K562 (cell line): Measurements from ENCODE around the gene INSR. TPM values are rescaled to one million over a fixed set of nuclear protein-coding genes. Genes with fewer than 3 reads are reported as not detected.
A peak's percentile ranks its signal among the peaks of the same experiment; 100 is the strongest.

ENCODE experiments used
- ATAC-seq: fragments of 200-7000 bp; cut with Tn5 transposase; 3 replicates; pipeline ENCODE4 v1.9.1; 2020; ENCODE audit warnings: moderate library complexity
- BruUV-seq: library from RNA; stranded (reverse); fragments of 400-500 nt; replicated peaks from 2 replicates; lab custom pipeline; 2021; lab: Mats Ljungman, UMichigan
- CTCF ChIA-PET: fragments of 300-600 bp; formaldehyde crosslinking; extraction: SDS; loops from one replicate; lab custom pipeline; 2021; ENCODE audit warnings: low intra/inter-chr PET ratio; lab: Yijun Ruan, JAX
- POLR2A ChIA-PET: fragments of 300-600, 350-650 bp; sonication (Branson Sonifier 250); formaldehyde crosslinking; extraction: SDS; loops from one replicate; lab custom pipeline; 2021; ENCODE audit warnings: antibody characterized with exemption, inconsistent platforms; lab: Yijun Ruan, JAX
- DNase-seq, 4 experiments: peaks; one replicate each; pipeline versions ENCODE4 v3.0.0 to v3.0.0-alpha.2; 2011 to 2018; ENCODE audit warnings: low spot score in 3 of 4, mixed read lengths in 3 of 4; ENCODE audit errors: extremely low read depth in 1 of 4
- FAIRE-seq: peaks from 2 replicates; lab custom pipeline; 2011; peaks lifted over from hg19 to GRCh38; lab: Jason Lieb, UNC
- H2AFZ ChIP-seq: 2 replicates; pipeline ENCODE4 v1.6.0; 2011; ENCODE audit warnings: low read depth, low read length, control low read depth, inconsistent platforms
- H3K27ac ChIP-seq: fragments of 200-600 bp; 3 replicates; pipeline ENCODE4 v1.8.0; 2011; ENCODE audit warnings: low read depth, mild to moderate bottlenecking, control low read depth, inconsistent platforms, low read length, moderate library complexity, mixed read lengths; ENCODE audit errors: extremely low read depth
- H3K27me3 ChIP-seq, 2 experiments: fragments of 300-600 bp in 1 of 2; 2 replicates in 1 of 2; 3 replicates in 1 of 2; pipeline versions ENCODE4 v1.6.0 to v1.8.0; 2011; ENCODE audit warnings: inconsistent platforms in 2 of 2, low read length in 2 of 2, mild to moderate bottlenecking in 1 of 2, mixed read lengths in 1 of 2, moderate library complexity in 1 of 2; ENCODE audit not compliant: control insufficient read depth in 2 of 2, insufficient read depth in 2 of 2
- H3K36me3 ChIP-seq: fragments of 300-600 bp; 3 replicates; pipeline ENCODE4 v1.8.0; 2011; ENCODE audit warnings: mild to moderate bottlenecking, low read length, inconsistent platforms; ENCODE audit not compliant: control insufficient read depth, insufficient read depth
- H3K4me1 ChIP-seq, 2 experiments: fragments of 200-600 bp in 1 of 2; replicated peaks in 1 of 2; 2 replicates in 1 of 2; 3 replicates in 1 of 2; pipeline versions ENCODE4 v1.5.1 to v1.8.0; 2011; ENCODE audit warnings: inconsistent platforms in 2 of 2, low read length in 2 of 2, mild to moderate bottlenecking in 1 of 2, mixed read lengths in 1 of 2, moderate library complexity in 1 of 2; ENCODE audit not compliant: control insufficient read depth in 2 of 2, insufficient read depth in 2 of 2
- H3K4me2 ChIP-seq: 2 replicates; pipeline ENCODE4 v1.6.1; 2011; ENCODE audit warnings: low read length, control low read depth, inconsistent platforms, mixed read lengths; ENCODE audit not compliant: insufficient read depth
- H3K4me3 ChIP-seq: fragments of 200-600 bp; sonication (generic), shearing (Covaris generic); 2 replicates; pipeline ENCODE4 v1.5.1; 2016; ENCODE audit warnings: control low read depth, inconsistent platforms
- H3K79me2 ChIP-seq: fragments of 200-600 bp; 3 replicates; pipeline ENCODE4 v1.8.0; 2011; ENCODE audit warnings: low read length, inconsistent platforms; ENCODE audit not compliant: control insufficient read depth, insufficient read depth
- H3K9ac ChIP-seq, 2 experiments: 2 replicates each; pipeline versions ENCODE4 v1.6.0 to v1.6.1; 2011; ENCODE audit warnings: low read depth in 2 of 2, low read length in 2 of 2, control low read depth in 1 of 2, inconsistent platforms in 1 of 2, mild to moderate bottlenecking in 1 of 2, mixed read lengths in 1 of 2; ENCODE audit not compliant: insufficient read depth in 1 of 2
- H3K9me1 ChIP-seq: one replicate; pipeline ENCODE4 v1.6.0; 2011; ENCODE audit warnings: inconsistent platforms, mild to moderate bottlenecking, low read length, moderate library complexity; ENCODE audit not compliant: control insufficient read depth, insufficient read depth
- H3K9me3 ChIP-seq: replicated peaks from 2 replicates; pipeline ENCODE4 v1.5.1; 2011; ENCODE audit warnings: low read depth, low read length, inconsistent platforms; ENCODE audit not compliant: control insufficient read depth, insufficient read depth
- H4K20me1 ChIP-seq: replicated peaks from 2 replicates; pipeline ENCODE4 v1.6.1; 2011; ENCODE audit warnings: low read length, inconsistent platforms, mixed read lengths; ENCODE audit not compliant: control insufficient read depth, insufficient read depth
- BCL6 ChIP-seq: fragments of 250-450 bp; sonication (Bioruptor Pico); IDR thresholded peaks from 2 replicates; pipeline ENCODE4 v1.4.0; 2020
- CSDE1 ChIP-seq, 2 experiments: fragments of 450-650 bp; IDR thresholded peaks; 2 replicates each; pipeline ENCODE4 v1.6.1; 2016; ENCODE audit warnings: mild to moderate bottlenecking in 1 of 2
- EP300 ChIP-seq: IDR thresholded peaks from 2 replicates; pipeline ENCODE4 v1.6.1; 2012; ENCODE audit warnings: low read length, improper control_type of control experiment
- HMG20B ChIP-seq: fragments of 250-450 bp; sonication (Bioruptor Pico); IDR thresholded peaks from 2 replicates; pipeline ENCODE4 v1.5.0; 2021; ENCODE audit warnings: mild to moderate bottlenecking
- HMGXB4 ChIP-seq: sonication (generic); formaldehyde crosslinking; IDR thresholded peaks from 2 replicates; pipeline ENCODE4 v1.8.1; 2023; ENCODE audit warnings: mild to moderate bottlenecking, missing genetic modification reagents
- HNRNPH1 ChIP-seq: fragments of 200-400 bp; formaldehyde crosslinking; optimal IDR thresholded peaks from 2 replicates; pipeline ENCODE3; 2017; ENCODE audit warnings: low read depth, mild to moderate bottlenecking, low read length, moderate library complexity
- LCOR ChIP-seq: sonication (generic); formaldehyde crosslinking; IDR thresholded peaks from 2 replicates; pipeline ENCODE4 v1.8.0; 2022; ENCODE audit warnings: mild to moderate bottlenecking, missing genetic modification reagents
- MLLT1 ChIP-seq, 2 experiments: fragments of 450-650 bp; IDR thresholded peaks; 2 replicates each; pipeline ENCODE4 v1.6.1; 2016
- MTA1 ChIP-seq: fragments of 450-650 bp; IDR thresholded peaks from 2 replicates; pipeline ENCODE4 v1.6.1; 2017; ENCODE audit warnings: borderline replicate concordance
- TSC22D4 ChIP-seq: fragments of 450-650 bp; IDR thresholded peaks from 2 replicates; pipeline ENCODE4 v1.6.1; 2016; ENCODE audit warnings: missing genetic modification characterization, missing biosample characterization, control low read depth
- WHSC1 ChIP-seq: IDR thresholded peaks from one replicate; pipeline ENCODE4 v1.6.1; 2012; ENCODE audit warnings: low read length, control low read depth, inconsistent platforms
- YBX1 ChIP-seq: fragments of 450-650 bp; IDR thresholded peaks from 2 replicates; pipeline ENCODE4 v1.7.1; 2016; ENCODE audit warnings: mild to moderate bottlenecking
- ZNF224 ChIP-seq: sonication (generic); formaldehyde crosslinking; IDR thresholded peaks from 2 replicates; pipeline ENCODE4 v1.8.0; 2022; ENCODE audit warnings: mild to moderate bottlenecking, missing genetic modification reagents
- ZNF507 ChIP-seq: conservative IDR thresholded peaks from 2 replicates; pipeline ENCODE4 v1.6.1; 2017; ENCODE audit warnings: missing genetic modification characterization, missing compliant biosample characterization
- WGBS: fragments of 100-300 bp; shearing (Covaris generic); methylation state at CpG from one replicate; pipeline ENCODE4 v1.1.6; 2016; ENCODE audit warnings: low coverage, mixed read lengths; ENCODE audit not compliant: insufficient coverage; ENCODE audit errors: missing lambda C conversion rate; 5-methylcytosine and 5-hydroxymethylcytosine counted together
- in situ Hi-C: fragments of 300-500 bp; cut with MboI; formaldehyde crosslinking; loops from 4 replicates; pipeline ENCODE4 v1.15.0; 2018; ENCODE audit warnings: inconsistent platforms, mixed read lengths
- intact Hi-C: fragments of 100-400 bp; cut with micrococcal nuclease; formaldehyde crosslinking; loops from 2 replicates; pipeline ENCODE4 v1.14.2; 2022
- polyA plus RNA-seq, 8 experiments: library from polyadenylated mRNA; depleted of rRNA in 4 of 8; stranded (reverse) in 5 of 8; unstranded in 3 of 8; fragments of >200 nt; fragmentation: Nextera tagmentation in 2 of 8; fragmentation: Illumina TruSeq in 1 of 8; extraction: Ambion mirVana in 2 of 8; extraction: Trizol in 1 of 8; gene quantifications; 2 replicates each; pipeline versions ENCODE4 v1.2.1 to v1.2.3, GENCODE V29; 2011 to 2014; ENCODE audit warnings: inconsistent platforms in 1 of 8, missing spikeins in 1 of 8
- total RNA-seq, 7 experiments: library from RNA; depleted of rRNA in 6 of 7; stranded (reverse); fragments of >200 nt in 6 of 7; fragmentation: Illumina TruSeq in 2 of 7; extraction: Trizol in 2 of 7; gene quantifications; 2 replicates each; pipeline versions ENCODE4 v1.2.1 to v1.2.3, GENCODE V29; 2011 to 2021; ENCODE audit warnings: low replicate concordance in 1 of 7

Gene INSR
- total and polyA plus RNA-seq, 9 of the 15 experiments (the other 6 are each of a cell fraction or from before 2014, with no cell fraction given): 0.04 to 0.88 (median 0.41) TPM

GRCh38 chr19:7125221-7125620 is 169.0 kb downstream of the INSR start:
- H3K9ac ChIP-seq: no peak overlapping the region
- H3K9me1 ChIP-seq: no peaks in the 10 kb centered on the region
- FAIRE-seq: no peak
- H4K20me1 ChIP-seq: no peaks in the 10 kb centered on the region
- no peak for DNase-seq
- peaks cover 0 to 26% of the 10 kb centered on the region in 2 experiments; a peak in 2 of 5 replicates for H3K27me3 ChIP-seq
- no peaks in the 10 kb centered on the region for H3K36me3 ChIP-seq
- ATAC-seq: no peak
- no peaks in the 10 kb centered on the region for H3K9me3 ChIP-seq
- WGBS: 13% methylated on average over 16 of the region's 16 CpGs
- CTCF ChIA-PET: no interaction called here
- POLR2A ChIA-PET: no interaction called here
- TF ChIP-seq TSC22D4 (tag): no peak
- TF ChIP-seq MLLT1 (IDR thresholded peaks at IDR 0.05): no peak
- H3K4me3 ChIP-seq: no peak overlapping the region
- no peak overlapping the region for H3K4me2 ChIP-seq
- H3K4me1 ChIP-seq: no peaks in the 10 kb centered on the region
- no peak overlapping the region for H2AFZ ChIP-seq
- no peak overlapping the region for H3K27ac ChIP-seq
- no peaks in the 10 kb centered on the region for H3K79me2 ChIP-seq
- intact Hi-C loops: no loop called here
- no TSS peak for BruUV-seq
- in situ Hi-C loops: no loop called here

GRCh38 chr19:7124782-7125181 is 169.4 kb downstream of the INSR start:
- H3K4me1 ChIP-seq: no peaks in the 10 kb centered on the region
- no peaks in the 10 kb centered on the region for H4K20me1 ChIP-seq
- H3K9me1 ChIP-seq: no peaks in the 10 kb centered on the region
- intact Hi-C loops (no loop called here), in situ Hi-C loops (no loop called here)
- no peaks in the 10 kb centered on the region for H3K79me2 ChIP-seq
- no peak overlapping the region for H2AFZ ChIP-seq
- H3K4me3 ChIP-seq: no peak overlapping the region
- no peak for FAIRE-seq
- H3K27ac ChIP-seq: no peak overlapping the region
- no peak for DNase-seq
- no peak overlapping the region for H3K9ac ChIP-seq
- no peak for ATAC-seq
- POLR2A ChIA-PET: no interaction called here
- WGBS: 3% methylated on average over 3 of the region's 3 CpGs
- H3K36me3 ChIP-seq: no peaks in the 10 kb centered on the region
- BruUV-seq: no TSS peak
- CTCF ChIA-PET: no interaction called here
- TF ChIP-seq ZNF507 (tag) (no peak), EP300 (peak; percentile 47; the same call in 1 of the 2 replicates), CSDE1 (IDR thresholded peaks at IDR 0.05) (no peak), LCOR (CRISPR knock-in tag) (no peak), HNRNPH1 (no peak), BCL6 (no peak), HMG20B (CRISPR knock-in tag) (no peak), ZNF224 (no peak), YBX1 (no peak), MTA1 (peak; percentile 54; the same call in 1 of the 2 replicates), HMGXB4 (CRISPR knock-in tag) (no peak), WHSC1 (no peak)
- H3K9me3 ChIP-seq: no peaks in the 10 kb centered on the region
- H3K4me2 ChIP-seq: no peak overlapping the region
- H3K27me3 ChIP-seq: peaks cover 0 to 26% of the 10 kb centered on the region in 2 experiments; a peak in 2 of 5 replicates
